GOT3 (cell line): ENCODE measurements around the gene NR1D1.
"Not testable (repeated sequence)": the region's sequence is repeated elsewhere in the genome, so short reads cannot be mapped to it uniquely, and the experiment has no call there.

ENCODE experiments used
- DNase-seq: peaks from one replicate; lab custom pipeline; 2025; ENCODE audit warnings: mixed read lengths; lab: John Stamatoyannopoulos, UW

NR1D1 gene

GRCh38 chr17:40100419-40100668 is at the start of gene NR1D1:
NR1D1 (minus strand) TSS chr17:40100589; CDS start chr17:40100094, 495 bp downstream.
- no peak for DNase-seq

GRCh38 chr17:40148527-40148926 is 48.1 kb upstream of the NR1D1 start:
- no peak for DNase-seq

DNA sequence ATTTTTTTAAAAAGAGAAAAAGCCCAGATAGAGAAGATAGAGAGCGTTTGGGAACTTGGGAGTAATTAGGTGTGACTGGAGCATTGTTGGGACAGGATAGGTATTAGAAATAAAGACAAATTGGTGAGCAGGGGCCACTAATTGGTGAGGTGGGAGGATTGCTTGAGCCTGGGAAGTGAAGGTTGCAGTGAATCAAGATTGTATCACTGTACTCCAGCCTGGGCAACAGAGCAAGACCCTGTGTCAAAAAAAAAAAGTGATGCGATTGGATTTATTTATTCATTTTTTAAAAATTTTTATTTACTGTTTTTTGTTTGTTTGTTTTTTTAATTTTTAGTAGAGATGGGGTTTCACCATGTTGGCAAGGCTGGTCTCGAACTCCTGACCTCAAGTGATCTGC is 45.1 kb upstream of the NR1D1 start:
- DNase-seq: no peak

- DNase-seq: not testable (repeated sequence)
Observed at GRCh38 chr17:40143166-40143565, 42.8 kb upstream of the NR1D1 start.

- DNase-seq: no peak
Observed at GRCh38 chr17:40139566-40140058, 39.2 kb upstream of the NR1D1 start.

DNA sequence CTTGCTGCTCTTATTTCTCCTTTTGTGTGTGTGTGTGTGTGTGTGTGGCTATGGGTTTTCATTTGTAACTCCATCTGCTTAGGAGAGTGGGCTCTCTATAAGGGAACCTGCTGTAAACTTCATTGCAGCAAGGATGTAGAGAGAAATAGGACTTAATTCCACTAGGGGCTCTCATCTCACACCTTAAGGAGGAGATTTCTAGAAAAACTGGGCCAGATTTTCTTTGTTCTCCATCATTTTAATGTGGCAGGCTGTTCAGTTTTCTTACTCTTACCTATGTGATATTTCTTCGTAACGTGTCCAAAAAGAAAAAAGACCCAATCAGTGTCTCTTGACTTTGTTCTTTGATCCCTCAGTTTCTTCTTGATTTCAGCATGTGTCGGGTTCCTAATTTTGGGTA is 35.4 kb upstream of the NR1D1 start:
- DNase-seq: no peak

- DNase-seq: no peak
Observed at GRCh38 chr17:40134184-40134583, 33.8 kb upstream of the NR1D1 start.

DNA sequence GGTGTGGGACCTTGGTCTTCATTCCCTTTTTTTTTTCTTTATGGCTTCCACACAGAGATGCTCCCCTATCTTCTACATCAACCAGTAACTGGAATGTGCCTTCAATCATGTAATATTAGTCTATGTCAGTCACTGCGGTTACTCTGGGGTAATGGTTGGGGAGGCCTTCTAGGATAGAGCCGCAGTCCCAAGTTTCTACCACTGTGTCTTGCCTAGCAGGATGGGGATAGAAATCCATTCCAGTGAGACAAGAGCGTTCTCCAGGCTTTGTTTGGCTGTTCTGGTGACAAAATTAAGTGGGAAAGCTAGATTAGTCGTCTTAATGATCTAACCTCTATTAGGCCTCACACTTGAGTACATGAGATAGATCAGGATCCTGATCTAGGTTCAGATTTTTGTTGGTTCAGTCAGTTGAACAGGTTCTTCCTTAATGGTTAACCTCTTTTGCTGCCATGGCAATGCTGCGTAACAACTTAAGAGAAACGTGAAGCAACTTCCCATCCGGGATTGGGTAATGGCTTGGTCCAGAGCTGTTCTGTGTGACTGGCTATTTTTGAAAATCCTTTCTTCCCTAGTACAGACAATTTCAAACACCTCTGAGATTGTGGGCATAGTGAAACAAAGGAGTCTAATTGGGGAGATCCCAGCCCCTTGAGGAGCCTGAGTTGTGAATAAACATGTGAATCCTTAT is 30.1 kb upstream of the NR1D1 start:
- no peak for DNase-seq

DNA sequence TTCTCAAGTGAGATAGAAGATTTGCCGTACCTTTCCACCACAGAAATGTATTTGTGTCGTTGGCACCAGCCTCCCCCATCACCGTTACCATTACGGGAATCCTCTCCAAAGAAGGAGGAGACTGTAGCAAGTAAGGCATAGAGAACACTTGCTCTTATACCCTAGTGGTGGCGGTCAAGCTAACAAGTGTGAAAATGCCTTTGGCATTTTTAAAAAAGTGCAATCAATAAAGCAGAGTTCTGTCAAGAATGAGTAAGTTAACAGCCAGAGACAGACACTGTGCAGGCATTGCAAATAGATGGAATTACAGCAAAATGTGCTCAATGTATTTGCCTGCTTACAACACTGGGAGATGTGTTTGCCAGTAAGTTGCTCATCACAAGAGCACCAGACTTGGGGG is 29.1 kb upstream of the NR1D1 start:
- DNase-seq: no peak

DNA sequence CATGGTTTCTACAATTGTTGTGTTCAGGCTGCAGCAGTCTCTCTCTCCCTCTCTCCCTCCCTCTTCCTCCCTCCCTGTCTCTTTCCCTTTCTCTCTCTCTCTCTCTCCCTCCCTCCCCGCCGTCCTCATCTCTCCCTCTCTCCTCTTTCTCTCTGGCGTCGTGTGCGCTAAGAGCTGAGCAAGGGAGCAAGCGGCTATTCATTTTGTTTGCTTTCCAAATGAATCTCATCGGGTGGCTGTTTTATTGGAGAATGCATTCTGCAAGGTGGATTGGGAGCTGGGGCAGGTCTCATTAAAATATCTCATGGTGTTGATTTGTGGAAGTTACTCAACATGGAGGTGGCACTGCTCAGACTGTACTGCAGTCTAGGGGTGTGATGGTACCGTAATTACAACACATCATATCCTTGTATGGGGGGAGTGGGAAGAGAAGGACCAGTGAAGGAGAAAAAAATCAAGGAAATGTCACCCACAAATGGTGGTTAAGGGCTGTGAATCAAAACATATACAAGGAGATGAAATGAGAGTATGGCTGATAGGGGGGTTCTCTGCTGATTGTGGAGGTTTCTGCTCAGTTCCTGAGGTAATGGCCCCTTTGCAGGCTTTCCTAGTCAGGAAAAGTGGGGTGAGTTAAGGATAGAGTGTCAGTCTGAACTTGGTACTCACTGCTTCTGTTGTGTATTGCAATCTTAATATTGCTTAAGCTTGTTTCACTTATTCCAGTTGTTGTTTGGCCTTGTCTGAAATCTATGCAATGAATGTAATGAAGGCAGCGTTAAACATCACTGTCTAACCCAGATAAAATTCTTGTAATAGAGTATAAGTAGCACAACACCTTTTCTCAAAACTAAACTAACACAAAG is 24.1 kb upstream of the NR1D1 start:
- DNase-seq: no peak

DNA sequence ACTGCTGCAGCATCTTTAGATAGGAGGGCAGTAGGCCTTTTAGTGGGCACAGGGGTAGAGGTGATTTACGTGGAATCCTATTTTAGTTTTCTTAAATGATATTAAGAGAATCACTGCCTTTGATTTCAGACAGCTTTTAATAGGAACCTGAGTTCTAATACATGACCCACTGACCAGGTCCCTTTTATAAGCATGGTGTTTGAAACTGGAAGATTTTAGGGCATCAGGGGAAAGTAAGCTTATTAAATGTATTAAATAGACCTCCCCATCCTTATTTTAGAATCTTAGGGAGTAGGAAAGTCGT is 23.4 kb upstream of the NR1D1 start:
- DNase-seq: no peak

DNA sequence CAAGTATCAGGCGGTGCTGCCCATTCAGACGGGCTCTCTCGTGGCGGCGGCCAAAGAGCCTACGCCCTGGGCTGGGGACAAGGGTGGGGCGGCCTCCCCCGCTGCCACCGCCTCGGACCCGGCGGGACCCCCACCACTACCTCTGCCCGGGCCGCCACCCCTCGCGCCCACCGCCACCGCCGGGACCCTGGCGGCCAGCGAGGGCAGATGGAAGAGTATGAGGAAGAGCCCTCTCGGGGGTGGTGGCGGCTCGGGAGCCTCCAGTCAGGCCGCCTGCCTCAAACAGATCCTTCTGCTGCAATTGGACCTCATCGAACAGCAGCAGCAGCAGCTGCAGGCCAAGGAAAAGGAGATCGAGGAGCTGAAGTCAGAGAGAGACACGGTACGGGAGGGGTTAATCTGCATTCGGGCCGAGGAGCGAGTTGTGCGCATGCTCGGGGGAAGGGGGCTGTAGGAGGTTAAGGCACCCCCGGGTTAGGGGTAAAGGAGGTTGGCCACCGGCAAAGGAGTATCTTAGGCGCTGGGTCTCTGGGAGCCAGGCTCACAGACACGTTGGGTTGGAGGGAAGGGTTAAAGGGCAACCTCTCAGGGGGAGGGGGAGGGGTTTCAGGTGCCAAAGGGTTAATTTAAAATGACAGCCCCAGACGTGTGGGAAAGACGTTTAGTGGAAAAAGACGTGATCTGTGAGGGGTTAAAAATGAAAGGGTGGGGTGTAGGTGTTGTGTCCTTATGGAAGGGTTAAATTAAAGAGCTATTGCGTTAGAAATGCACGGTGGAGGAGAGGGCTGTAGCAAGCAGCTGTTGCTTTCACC is 22.8 kb upstream of the NR1D1 start:
- DNase-seq: no peak

DNA sequence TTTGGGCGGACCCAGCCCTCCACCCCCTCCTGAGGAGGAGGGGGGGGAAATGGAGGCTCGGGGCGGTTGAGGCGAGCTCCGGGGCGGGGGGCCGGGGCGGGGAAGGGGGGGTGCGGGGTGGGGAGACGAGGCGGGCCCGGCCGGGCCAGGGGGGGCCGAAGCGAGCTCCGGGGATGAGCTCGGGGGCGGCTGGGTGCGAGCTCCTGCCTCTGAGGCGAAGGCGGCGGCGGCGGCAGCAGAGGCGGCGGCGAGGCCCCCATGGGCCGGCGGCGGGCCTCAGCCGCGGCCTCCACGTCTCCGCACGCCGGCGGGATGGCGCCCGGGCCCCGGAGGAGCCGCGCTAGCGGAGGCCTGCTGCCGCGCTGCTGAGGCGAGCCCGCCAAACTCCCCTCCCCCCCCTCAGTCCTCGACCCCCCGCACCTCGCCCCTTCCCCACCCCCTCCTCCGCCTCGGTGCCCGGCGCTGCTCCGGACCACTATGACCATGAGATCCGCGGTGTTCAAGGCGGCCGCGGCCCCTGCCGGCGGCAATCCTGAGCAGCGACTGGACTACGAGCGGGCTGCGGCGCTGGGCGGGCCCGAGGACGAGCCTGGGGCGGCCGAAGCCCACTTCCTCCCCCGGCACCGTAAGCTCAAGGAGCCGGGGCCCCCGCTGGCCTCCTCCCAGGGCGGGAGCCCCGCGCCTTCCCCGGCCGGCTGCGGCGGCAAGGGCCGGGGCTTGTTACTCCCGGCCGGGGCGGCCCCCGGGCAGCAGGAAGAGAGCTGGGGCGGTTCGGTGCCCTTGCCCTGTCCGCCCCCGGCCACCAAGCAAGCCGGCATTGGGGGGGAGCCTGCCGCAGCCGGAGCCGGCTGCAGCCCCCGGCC is 22.0 kb upstream of the NR1D1 start:
- DNase-seq: no peak

GRCh38 chr17:40121181-40122135 is 21.1 kb upstream of the NR1D1 start, which contains the start of gene MSL1:
MSL1 (plus strand) TSS chr17:40121971; CDS start chr17:40122613, 642 bp downstream.
- DNase-seq: peak; percentile 39

GRCh38 chr17:40115101-40115436 is 14.7 kb upstream of the NR1D1 start:
- no peak for DNase-seq

DNA sequence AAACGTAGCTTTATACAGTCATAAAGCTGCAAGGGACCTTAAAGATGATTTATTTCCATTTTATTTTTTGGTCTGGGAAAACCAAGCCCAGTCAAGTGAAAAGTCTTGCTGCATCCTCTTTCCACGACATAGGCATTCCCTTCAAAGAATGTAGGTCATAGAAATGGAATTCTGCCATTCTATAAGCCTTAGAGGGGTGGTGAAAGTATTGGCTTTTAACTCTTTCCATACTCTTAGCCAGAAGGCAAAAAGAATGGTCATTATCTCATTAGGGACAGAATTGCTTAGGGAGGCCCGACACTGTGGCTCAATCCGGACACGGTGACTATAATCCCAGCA is 13.5 kb upstream of the NR1D1 start:
- no peak for DNase-seq

DNA sequence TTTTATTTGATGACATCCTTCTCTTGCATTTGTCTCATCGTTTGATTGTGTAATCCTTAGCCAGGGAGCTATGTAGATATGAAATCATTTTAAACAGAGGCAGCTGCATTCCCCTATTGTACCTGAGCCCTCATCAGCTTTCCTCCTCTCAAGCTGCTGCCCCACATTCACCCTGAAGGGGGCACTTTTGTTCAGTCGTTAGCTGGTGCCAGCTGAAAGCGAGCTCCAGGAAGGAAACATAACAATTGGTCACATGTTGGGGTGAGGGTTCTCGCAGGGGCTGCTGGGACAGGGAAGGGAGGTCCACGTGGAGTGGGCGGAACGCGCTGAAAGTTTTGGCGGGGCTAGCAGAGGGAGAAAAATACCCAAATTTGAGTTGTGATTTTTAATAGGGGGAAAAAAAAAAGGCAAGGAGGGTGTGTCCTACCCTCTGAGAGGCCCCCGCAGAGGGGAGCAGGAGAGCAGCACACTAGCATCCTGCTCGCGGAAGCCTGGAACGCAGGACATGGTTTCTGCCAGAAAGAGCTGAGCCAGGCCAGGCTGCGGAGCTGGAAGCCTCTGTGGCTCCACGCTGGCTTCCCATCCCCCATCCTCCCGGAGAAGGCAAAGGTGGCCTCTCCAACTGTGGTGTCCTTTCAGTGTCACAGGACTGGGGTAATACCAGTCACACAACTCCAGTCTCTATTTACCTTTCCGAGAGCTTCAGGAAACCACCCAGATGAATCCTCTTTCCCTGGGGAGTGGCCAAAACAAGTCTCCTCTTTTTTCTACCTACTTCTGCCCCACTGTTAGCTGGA is 12.9 kb upstream of the NR1D1 start:
- peak; percentile 54 for DNase-seq

DNA sequence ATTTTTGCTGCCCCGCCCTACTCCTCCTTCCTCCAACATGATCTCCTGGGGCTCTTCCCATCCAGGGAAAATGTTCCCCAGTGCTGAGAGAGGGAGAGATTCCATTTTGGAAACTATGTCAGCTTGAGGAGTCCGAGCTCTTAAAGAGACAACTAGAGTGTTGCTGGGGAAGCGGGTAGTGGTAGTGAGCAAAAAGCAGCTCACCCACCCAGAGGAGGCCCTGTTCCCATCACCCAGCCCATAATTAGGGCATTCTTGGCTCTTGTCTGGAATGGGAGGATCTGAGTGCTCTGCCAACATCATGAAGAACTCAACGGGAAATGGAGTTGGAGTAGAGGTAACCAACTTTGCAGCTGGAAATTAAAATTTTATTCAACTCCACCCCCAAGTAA is 12.3 kb upstream of the NR1D1 start:
- DNase-seq: no peak

DNA sequence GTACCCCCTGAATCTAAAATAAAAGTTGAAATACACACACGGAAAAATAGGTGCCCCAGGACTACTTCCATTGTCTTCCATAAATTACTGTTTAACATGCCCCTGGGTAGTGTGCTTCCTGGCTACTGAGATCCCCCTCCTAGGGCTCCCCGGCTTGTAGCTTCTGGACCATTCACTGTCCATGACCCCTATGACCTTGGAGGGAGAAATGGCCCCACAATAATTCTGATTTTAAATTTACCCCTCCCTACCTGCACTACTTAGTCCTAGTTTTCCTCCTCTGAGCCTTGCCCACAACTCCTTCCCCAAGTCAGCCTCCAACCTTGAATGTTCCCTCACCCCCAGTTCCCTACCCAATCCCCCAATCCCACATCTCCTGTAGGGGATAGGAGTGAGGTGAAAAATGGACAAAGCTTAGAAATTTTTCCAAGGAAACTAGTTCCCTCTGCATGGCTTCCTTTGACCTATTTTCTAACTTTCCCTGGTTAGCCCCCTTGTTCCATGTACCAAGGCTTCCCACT is 11.9 kb upstream of the NR1D1 start:
- DNase-seq: no peak
